ENCODE results near the gene TBC1D14.

DNA sequence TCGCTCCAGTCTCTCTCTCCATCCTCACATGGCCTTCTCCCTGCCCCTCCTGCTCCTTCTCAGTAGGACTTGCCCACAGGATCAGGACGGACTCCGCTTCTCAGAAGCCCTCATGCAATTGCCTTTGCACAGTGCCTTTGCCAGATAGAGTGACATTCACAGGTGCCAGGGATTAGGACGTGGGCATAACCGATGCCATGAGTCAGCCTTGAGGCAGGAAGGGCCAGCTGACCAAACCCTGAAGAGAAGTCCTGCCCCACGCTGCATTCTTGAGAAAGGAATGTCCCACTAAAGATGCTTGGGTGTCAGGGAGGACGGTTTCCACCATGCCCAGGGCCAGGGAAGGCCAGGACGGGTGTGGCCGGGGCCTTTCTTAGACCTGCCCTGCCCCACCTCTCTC lies 164.8 kb downstream of the TBC1D14 start:
- TF ChIP-seq, protein P1, sequence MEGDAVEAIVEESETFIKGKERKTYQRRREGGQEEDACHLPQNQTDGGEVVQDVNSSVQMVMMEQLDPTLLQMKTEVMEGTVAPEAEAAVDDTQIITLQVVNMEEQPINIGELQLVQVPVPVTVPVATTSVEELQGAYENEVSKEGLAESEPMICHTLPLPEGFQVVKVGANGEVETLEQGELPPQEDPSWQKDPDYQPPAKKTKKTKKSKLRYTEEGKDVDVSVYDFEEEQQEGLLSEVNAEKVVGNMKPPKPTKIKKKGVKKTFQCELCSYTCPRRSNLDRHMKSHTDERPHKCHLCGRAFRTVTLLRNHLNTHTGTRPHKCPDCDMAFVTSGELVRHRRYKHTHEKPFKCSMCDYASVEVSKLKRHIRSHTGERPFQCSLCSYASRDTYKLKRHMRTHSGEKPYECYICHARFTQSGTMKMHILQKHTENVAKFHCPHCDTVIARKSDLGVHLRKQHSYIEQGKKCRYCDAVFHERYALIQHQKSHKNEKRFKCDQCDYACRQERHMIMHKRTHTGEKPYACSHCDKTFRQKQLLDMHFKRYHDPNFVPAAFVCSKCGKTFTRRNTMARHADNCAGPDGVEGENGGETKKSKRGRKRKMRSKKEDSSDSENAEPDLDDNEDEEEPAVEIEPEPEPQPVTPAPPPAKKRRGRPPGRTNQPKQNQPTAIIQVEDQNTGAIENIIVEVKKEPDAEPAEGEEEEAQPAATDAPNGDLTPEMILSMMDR (IDR thresholded peaks at IDR 0.05; ENCODE audit: insufficient read depth, low read length, poor library complexity, severe bottlenecking): no peak
- TF ChIP-seq EZH2phosphoT487 (conservative IDR thresholded peaks at IDR 0.05; ENCODE audit: low read length): no peak

All from SU-DHL-6 (cell line).